HG03175 (cell line): Measurements from ENCODE around the gene SLC39A7.

Experiments
- ATAC-seq: cut with Tn5 transposase; IDR thresholded peaks from one replicate; pipeline ENCODE4 v1.9.1; 2021; ENCODE audit warnings: mild to moderate bottlenecking, moderate library complexity; ENCODE audit not compliant: unreplicated experiment

The SLC39A7 gene, protein sequence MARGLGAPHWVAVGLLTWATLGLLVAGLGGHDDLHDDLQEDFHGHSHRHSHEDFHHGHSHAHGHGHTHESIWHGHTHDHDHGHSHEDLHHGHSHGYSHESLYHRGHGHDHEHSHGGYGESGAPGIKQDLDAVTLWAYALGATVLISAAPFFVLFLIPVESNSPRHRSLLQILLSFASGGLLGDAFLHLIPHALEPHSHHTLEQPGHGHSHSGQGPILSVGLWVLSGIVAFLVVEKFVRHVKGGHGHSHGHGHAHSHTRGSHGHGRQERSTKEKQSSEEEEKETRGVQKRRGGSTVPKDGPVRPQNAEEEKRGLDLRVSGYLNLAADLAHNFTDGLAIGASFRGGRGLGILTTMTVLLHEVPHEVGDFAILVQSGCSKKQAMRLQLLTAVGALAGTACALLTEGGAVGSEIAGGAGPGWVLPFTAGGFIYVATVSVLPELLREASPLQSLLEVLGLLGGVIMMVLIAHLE

DNA sequence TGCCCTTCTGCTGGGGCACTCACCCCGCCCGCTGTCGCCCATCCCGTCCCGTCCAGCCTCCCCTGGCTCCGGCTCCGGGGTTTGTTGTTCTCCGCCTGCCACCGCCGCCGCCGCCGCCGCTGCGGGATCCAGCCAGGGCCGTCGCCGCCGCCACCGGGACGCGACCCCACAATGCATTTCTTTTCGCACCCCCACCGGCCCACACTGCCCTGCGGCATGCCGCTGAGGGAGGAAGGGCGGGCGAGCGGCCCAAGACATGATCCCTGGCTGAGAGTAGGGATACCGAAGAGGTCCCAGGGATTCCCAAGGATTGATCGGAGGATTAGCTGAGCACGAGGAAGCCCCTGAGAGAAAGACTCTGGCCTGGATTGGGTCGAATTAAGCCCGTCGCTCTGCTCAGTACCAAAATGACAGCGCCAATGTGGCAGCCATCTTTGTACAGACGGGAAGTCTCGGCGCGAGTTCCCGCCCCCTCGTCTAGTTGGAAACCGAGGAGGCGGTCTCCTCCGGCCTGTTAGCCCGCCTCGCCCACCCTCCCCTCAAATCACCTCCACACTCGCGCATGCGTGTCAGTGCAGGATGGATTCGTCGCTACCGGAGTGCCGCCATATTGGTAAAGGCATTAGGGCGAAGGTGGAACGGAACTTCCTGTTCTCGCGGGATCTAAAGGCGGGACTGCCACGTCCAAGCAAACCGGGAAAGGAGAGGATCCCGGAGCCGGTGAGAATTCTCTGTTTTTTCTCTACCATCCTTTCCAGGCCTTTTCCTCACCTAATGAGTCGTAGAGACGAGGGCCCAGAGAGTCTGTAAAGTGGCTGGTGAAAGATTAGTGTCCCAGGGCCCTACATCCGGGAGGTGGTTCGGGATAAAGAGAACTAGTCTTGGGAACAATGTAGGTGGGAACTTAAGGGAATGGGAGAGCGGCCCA is at the start of gene SLC39A7, which contains the start of gene RXRB:
SLC39A7 (plus strand) TSS at position 649 of the 928 bp plus-strand sequence. CDS start 379 bp downstream, outside the sequence.
RXRB (minus strand) TSS at position 447 of the 928 bp plus-strand sequence; CDS start at position 258, 189 bp downstream.
- ATAC-seq = peak; percentile 54

DNA sequence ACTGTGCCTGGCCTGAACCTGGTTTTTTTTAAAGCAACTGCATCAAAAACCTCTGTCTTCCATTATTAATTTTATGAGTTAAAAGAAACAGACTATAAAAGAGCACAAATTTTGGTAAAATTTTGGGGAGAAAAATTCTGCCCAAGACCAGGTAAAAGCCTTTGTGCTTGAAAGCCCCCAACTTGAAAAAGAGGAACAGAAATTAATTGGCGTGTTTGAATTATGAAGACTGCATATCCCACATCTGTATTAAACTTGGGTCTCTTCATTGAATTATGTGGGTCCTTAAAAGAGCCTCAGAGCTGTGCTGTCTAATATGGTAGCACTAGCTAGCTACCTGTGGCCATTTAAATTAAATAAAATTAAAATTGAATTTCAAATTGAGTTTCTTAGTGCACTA is 49.6 kb upstream of the SLC39A7 start:
- ATAC-seq = no peak

DNA sequence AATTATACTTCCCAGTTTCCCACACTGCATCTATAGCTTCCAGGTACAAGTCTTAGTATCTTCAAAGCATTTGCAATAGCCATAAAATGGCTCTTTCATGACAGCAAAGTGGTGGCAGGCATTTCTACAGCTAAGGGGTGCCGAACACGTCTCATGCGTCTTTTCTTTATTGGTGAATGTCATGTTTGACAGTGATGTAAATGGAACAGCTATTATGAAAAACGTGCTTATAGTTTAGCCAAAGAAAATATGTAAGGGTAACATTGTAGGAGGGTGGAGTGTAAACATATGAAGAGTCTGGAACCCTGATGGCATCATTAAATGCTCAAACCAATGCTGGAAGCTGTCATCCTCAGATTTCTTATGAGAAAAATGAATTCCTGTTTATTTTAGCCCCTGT is 46.3 kb upstream of the SLC39A7 start:
- no peak for ATAC-seq

DNA sequence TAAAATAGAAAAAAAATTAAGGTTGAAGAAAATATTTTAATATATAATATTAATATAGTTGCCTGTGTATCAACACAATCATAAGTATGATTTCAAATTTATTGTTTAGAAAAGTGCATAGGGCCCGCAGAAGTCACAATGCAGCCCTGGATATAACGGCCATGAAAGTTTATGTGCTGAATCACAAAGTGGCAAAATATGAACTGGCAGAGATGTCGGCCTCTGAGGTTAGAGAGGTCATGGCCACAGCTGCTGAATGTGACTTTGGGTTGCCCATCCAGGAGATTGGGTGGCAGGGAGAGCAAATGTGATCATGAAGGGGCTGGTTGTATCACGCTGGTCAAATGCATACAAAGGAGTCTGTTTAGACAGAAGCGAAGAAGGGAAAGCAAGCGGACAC is 44.1 kb upstream of the SLC39A7 start:
- ATAC-seq = no peak

DNA sequence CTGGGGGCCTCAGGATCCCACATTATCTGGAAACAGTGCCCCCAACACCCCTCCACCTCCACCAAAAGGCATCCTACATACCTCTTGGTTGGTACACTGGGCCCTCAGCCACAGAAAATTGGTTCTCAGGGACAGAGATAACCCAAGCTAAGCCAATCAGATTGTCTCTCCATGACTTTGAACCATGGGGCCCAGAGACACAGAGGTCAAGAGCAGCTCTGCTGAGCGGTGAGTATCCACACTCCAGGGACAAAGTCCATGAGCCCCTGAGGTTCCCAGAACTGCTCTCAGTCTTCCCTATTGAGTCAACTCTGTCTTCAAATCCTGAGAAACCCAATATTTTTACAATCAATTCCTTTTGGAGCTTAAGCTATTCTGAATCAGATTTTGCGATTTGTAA is 43.7 kb upstream of the SLC39A7 start:
- ATAC-seq = no peak

DNA sequence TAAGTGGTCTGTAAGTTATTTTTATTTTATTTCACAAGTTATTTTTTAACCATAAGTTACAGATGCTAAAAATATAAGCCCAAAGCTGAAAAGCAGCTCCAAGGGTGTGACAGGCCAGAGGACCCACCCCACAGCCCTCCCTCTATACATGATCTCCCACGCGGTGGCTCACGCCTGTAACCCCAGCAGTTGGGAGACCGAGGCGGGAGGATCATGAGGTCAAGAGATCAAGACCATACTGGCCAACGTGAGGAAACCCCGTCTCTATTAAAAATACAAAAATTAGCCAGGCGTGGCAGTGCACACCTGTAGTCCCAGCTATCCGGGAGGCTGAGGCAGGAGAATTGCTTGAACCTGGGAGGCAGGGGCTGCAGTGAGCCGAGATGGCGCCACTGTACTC is 40.6 kb upstream of the SLC39A7 start:
- ATAC-seq = no peak

DNA sequence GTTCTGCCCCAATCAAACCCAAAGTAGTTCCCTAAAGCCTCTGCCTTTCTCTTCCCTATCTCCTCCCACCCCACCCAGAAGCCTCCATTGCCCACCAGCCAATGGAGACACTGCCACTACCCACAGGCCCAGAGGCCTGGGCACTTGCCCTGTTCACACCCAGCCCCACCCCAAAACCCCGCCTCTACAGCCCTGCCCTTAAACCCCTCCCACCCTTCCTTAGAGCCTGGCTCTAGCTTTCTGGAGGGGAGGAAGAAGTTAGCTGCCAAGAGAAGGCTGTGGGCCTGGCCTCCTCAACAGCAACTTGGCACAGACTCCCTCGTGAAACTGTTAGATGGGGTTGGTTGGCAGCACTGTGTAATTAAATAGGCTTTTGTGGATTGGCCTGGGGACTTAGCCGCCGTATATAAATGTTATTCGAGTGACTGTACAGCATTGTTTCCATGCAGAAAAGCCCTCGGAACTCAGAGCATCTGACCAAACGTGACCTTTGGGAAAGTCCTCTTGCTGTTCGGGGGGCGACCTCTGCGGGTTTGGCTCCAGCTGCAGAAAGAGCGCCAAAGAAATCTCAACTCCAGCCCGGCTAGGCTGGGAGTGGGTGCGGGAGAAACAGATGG is 39.8 kb upstream of the SLC39A7 start:
- ATAC-seq = no peak

DNA sequence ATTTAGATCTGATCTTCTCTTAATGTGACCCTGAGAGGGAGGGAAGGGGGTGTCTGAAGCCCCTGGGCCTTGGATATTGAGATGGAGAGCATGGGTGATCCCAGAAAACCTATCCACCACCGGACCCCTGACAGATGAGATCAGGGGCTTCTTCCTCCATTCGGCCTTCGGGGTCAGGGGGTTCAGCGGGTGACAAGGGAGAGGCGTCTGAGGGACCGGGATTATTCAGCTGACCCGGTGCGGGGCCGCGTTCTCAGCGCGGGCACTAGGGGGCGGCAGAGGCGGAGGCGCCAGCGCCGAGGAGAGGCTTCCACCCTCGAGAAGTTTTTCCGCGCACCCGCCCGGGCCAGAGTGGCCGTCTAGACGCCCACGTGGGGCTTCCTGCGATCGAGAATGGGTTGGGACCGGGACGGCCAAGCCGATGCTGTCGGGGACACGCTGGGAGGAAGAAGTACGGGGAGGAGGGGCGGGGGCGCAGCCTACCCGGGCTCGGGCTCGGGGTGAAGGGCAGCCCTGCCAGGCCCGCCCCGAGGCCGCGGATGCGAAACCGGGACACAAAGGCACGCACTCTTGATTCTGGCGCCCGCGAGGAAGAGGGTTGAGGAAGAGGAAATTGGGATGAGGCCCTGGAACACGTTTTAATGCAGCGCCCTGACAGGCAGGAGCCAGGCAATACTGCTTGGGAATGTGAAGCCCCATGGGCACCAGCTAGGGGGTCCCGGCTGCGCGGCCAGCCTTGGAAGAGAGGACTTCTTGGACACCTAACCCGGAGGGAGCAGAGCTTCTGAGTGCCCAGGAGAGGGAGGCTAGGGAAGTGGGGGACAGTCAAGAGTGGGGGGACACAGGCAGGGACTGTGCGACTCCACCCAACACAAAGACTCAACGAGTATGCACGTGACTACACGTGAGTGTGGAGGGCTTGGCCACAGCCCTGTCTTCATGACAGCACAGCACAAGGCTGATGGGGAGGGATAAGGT is 39.0 kb upstream of the SLC39A7 start:
- peak; percentile 59 for ATAC-seq

DNA sequence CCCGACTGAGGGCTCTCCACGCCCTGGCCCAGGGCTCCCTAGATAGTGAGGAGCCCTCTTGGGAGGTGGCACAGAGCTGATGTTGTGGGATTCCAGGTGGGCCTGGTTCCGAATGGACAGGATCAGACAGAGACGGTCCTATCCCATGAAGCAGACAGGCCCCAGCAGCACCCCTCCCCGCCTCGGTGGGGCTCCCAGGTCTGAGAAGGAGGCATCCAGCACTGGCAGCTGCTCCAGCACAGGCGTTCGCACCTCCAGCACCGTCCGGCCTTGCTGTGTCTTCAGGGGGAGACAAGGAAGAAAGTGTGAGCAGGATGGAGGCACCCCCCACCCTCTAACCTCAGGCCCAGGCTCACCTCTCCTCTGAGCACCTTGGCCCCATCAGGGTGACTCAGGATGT is 37.1 kb upstream of the SLC39A7 start:
- no peak for ATAC-seq

DNA sequence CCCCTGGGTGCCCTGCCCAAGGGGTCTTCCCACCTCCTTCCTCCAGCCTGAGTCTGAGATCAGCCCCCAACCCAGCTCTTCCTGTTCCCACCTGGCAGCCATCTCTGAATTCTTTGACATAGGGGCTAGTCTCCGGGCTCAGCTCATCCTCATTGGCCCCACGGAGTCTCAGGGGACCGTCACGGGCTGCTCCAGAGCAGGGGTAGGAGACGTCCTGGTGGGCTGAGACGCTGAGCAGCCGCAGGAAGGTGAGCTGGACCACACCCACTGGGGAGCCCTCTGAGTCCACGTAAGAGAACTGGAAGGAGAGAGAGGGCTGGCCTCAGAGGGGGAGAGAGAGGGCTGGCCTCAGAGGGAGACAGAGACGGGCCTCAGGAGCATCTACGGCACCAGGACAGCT is 36.5 kb upstream of the SLC39A7 start:
- ATAC-seq = no peak

DNA sequence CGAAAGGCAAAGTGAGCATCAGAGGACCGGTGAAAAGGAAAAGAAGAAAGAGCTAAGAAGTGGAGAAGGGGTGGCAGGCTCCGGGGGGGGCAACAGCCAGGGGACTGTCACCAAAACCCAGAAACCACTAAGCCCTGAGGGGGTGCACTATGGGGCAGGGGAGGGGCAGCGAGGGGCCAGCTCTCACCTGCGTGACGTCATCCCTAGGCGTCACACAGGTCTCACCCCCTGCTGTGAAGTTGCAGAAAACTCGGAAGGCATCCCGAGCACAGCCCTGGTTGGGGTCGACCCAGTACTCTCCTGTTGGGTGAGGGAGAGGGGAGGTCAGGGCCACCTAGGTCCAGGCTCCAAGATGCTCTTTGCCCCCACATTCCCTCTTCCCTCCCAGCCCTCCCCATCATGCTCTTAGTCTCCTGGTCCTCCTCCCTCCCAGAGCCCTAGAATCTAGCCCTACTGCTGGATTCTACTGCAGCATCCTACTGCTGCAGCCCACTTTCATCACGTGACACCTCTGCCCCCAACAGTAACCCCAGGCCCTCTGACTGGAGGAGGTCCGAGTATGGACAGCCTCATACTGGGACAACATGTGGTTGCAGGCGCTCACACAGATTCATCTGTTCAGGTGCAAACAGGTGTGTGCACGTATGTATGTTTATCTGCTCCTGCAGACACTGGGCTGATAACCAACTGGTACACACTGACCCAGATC is 35.8 kb upstream of the SLC39A7 start:
- ATAC-seq = no peak

DNA sequence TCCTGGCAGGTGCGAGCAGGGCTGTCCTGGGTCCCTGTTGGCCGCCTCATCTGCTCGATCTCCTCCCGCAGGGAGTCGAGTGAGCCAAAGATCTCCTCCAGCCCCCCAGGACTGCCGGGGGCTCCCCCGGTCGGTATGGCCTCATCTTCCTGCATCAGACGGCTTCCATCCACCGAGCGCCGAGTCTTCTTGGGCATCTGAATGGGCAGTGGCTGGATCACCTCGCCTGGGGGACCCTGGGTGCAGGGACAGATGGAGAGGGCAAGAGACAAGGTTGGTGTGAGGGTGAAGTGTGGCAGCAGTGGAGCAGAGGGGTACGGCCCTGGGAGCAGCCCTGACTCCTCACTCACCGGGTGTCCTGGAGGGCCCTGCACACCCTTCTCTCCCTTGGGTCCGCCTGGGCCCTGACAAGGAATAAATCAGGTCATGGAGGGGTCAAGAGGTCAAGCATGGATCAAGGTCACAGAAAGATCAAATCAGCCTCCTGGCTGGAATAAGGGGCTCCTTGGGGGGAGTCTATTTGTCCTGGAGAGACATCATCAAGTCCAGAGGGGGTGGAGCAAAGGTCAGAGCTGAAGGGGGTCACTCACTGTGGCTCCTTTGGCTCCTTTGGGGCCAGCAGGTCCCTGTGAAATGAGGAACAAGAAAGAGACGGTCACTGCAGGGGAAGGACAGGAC is 34.9 kb upstream of the SLC39A7 start:
- no peak for ATAC-seq

DNA sequence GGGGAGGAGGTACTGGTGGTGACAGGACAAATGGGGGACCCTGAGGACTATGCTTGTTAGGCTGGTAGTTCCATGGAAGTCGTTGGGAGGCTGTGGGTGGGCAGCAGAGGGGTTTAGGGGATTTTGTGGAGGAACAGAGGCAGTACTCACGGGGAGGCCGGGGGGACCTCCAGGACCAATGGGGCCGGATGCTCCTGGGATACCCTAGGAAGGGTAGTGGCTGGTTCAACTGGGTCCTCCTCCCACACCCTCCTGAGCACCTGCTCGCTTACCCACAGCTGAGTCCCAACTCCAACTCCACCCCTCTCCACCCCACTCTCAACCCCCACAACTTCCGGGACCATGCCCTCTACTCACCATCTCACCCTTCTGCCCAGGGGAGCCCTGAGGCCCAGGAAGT is 34.3 kb upstream of the SLC39A7 start:
- no peak for ATAC-seq

DNA sequence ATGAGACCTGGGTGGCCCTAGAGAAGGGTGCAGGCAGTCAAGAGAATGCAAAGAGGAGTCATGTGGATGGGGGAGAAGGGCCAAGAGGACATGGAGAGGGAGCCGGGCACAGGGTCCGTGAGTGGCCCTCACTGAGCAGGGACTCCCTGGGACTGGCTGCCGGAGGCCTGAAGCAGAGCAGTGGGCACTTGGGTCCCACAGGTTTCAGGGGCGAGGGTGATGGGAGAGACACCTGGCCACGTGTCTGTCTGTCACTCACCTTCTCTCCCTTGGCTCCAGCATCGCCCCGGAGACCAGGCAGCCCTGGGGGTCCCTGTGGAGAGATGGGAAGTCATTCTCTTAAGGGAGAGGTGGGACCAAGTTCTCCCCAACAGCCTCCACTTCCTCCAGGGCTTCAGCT is 33.9 kb upstream of the SLC39A7 start:
- no peak for ATAC-seq

DNA sequence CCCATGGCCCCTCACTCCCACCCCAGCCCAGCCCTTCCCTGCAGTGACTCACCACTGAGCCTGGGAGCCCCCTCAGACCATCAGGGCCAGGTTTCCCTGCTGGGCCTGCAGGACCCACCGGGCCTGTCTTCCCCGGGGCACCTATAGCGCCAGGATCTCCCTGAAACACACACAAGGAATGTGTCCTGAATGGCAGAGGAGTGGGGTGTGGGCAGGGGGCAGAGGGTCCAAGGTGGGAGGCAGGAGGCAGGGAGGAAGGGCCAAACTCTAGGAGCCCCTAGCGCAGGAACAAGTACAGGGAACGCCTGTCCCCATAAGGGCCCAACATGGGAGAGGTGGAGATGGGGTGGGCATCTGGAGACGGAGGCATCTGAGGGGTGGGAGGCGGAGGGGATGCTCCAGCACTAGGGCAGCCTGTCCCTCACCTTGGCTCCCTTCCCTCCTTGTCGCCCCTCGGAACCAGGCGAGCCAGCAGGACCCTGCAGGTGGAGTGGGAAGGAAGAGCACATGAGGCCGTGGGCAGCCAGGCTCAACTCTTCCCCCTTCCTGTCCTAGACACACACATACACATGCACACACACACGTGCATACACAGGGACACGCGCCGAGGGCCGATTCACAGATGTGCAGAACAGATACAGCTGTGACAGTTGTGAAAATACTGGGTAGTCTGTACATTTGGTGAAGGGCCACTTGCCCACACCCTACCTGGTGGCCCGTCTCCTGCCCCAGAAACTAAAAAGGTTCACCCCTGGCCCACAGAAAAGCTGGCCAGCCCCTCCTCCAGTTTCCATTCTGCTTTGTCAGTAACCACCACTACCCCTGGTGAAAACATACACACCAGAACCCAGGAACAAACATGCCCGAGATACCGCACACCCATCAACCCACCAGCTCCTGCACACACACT is 33.0 kb upstream of the SLC39A7 start:
- no peak for ATAC-seq

DNA sequence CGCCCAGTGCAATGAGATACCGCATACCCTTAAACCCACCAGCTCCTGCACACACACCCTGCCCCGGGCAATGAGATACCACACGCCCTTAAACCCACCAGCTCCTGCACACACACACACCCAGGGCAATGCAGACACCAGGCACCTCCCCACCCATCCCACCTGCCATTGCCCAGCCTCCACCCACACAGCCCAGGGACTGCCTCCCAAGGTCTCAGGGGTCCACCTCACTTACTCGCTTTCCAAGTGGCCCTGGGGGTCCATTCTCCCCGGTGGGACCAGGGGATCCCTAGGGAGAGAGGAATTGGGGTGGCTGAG is 32.4 kb upstream of the SLC39A7 start:
- no peak for ATAC-seq

DNA sequence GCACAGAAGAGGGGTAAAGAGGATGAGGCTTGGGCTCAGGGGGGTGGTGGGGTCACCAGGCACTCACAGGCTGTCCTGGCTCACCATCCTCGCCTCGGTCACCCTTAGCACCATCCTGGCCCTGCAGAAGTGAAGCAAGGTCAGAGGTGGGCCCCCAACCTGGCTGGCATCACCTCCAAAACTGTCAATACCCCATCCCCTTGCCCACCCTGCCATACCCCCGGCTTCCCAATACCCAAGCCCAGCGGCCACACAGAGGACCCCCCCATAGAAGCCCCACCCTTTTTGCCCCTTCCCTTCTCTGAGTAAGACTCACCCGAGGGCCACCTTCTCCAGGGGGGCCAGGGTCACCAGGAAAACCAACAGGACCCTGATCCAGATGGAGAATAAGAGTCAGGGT is 32.0 kb upstream of the SLC39A7 start:
- ATAC-seq = no peak
